GM18502 (cell line): Measurements from ENCODE around the gene ADCYAP1.

Experiments
- ATAC-seq: cut with Tn5 transposase; IDR thresholded peaks from one replicate; pipeline ENCODE4 v1.9.1; 2021; ENCODE audit warnings: mild to moderate bottlenecking; ENCODE audit not compliant: unreplicated experiment, poor library complexity

The ADCYAP1 gene

GRCh38 chr18:908758-909724 lies 4.4 kb downstream of the ADCYAP1 start:
- no peak for ATAC-seq

DNA sequence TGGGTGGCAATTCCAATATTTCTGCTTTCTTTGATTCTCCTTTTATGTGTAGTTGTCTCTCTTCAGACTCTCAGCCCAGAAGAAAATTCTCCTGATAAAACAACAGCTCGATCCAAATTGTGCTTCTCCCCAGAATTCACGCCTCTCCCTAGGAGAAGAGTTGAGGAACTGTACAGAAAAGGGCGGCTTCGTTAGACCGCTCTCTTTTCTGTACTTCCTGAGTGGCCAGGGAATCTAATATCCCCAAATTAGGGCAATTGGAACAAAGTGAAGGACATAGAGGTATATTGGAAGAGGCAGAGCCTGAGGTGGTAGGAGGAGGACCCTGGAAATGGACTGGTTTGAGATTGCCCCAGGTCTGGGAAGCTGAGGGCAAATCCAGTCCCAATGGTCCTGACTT lies 5.6 kb downstream of the ADCYAP1 start:
- no peak for ATAC-seq

DNA sequence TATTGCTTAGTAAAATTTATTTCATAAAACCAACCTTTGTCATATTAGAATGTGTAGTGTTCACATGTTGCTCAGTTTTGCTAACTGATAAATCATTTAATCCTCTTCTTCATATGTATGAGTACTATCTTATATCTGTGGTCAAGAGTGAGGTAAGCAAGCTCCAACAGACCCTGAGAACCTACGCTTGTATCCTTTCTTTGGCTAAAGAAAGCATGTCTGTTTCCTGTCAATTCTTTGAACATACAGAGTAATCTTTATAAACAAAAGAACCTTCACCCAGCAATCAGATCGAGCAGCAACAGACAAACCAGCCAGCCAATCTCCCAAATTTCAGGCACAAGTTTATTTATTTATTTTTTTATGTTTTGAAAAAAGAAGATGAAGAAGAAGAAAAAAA lies 6.4 kb downstream of the ADCYAP1 start:
- no peak for ATAC-seq

GRCh38 chr18:911486-911885 lies 6.8 kb downstream of the ADCYAP1 start:
- no peak for ATAC-seq

DNA sequence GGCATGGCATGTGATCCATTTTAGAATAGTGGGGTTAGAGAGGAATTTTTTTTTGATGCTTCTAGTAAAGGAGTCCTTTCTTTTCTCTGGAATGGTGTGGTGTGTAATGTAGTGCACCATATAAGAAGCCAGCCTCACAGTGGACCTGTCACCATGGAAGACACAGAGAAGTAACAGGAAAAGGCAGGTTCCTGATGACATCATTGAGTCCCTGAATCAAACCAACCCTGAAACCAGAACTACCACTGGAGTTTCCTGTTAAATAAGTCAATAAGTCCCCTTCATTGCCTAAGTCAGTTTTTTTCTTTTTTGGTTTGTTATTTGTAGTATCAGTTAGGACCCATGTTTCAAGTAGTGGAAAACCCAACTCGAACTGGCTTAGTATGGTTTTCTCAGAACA lies 11.9 kb downstream of the ADCYAP1 start:
- ATAC-seq, result no peak

DNA sequence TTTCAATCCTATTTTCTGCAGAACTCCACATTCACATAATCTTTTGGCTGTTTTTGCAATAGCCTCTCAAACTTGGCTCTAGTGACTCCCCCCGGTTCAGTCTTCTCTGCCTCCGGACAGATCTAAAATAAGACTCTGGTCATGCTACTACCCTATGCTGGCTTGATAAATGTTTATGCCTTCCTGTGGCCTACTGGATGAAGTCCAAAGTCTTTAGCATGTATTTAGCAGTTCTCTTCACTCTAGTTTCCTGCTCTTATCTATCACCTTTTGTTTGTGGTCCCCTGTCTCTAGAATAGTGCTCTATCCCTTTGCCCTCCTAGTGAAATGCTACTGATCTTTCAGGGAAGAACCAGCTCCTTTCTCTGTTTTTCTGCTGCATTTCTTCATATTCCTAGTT lies 14.4 kb downstream of the ADCYAP1 start:
- no peak for ATAC-seq

DNA sequence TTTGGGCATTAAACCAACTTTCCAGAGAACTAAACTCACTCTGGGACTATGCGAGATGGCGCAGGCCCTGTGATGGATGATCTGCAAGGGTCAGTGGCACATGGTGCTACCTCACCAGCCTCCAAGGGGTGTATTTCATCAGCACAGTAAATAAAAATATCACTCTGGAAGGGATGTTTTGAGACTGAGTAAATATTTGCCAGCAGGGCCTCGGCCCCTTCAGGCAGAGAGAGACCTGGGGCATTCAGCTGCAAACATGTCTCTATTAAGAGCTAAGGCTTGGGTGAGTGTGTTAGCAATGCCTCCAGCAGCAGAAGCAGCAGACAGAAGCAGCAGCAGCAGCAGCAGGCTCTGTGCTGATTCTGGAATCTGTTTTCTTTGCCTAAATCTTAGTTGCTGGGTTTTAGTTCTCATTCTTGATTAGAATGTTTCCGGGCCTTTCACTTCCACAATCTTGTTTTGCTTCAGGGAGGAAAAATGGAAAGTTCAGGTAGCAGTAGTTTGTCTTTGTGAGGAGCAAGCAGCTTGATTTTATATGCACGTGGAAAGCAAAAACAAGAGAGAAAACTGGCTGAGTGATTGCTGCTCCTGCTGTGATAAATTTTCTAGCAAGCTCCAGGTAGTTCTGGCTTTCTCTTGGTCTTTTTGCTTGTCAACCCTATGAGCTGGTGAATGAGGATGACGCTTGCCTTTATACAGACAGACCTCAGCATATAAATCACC lies 18.6 kb downstream of the ADCYAP1 start:
- no peak for ATAC-seq

DNA sequence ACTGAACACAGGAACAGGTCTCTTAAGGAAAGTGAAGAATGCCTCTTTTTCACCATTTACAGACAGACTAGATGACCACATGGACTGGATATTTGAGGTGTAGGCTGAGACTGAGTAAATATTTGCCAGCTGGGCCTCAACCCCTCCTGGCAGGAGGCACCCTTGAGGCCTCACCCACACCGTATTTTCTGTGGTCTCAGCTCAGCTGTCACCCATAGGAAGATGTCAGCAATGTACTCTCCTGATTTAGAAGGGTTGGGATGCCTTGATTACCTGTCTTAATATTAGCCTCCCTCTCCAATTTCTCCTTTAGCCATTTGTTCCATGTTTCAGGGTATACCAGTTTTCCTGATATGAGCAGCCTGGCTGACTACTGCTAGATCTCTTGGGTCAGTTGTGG lies 20.3 kb downstream of the ADCYAP1 start:
- ATAC-seq, result no peak

- no peak for ATAC-seq
These were observed 22.3 kb downstream of the ADCYAP1 start for GRCh38 chr18:926946-927345.

- ATAC-seq, result no peak
These were observed 28.4 kb downstream of the ADCYAP1 start for GRCh38 chr18:933082-933481.

- no peak for ATAC-seq
These were observed 30.0 kb downstream of the ADCYAP1 start for GRCh38 chr18:934518-935133.

DNA sequence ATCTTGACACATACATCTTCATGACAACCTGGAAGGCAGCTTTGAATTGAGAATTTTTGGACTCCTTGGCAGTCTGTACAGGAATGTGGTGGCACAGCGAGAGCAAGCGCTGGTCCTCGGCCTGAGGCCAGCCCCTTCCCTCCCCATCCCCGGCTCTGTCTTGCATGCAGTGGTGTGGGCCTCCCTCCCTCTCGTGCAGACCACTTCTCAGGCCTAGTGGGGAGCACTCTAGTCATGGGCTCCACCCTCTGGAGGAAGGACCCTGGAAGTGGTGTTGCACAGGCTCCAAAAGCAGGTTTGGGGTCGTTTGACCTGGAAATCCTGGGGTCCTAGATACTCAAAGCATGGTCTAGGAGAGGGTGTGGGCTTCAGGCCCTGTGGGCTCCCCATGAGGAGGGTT lies 32.3 kb downstream of the ADCYAP1 start:
- ATAC-seq, result no peak

DNA sequence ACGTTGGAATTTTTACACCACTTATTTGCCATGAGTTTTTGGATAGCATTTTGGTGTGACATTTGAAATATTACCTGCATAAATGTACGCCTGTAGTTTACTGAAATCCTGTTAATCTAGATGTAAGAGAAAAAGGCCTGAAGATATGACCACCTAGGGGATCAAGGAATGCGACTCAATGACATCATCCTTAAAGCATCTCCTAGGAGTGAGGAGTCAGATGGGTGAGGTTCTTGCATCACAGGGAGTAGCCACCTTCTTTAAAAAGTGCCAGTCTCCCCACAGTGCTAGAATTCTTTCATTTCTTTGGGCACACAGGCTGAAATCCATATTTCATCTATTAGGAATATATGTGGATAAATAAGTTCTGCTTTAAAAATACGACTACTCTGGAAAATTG lies 34.5 kb downstream of the ADCYAP1 start:
- ATAC-seq, result no peak

DNA sequence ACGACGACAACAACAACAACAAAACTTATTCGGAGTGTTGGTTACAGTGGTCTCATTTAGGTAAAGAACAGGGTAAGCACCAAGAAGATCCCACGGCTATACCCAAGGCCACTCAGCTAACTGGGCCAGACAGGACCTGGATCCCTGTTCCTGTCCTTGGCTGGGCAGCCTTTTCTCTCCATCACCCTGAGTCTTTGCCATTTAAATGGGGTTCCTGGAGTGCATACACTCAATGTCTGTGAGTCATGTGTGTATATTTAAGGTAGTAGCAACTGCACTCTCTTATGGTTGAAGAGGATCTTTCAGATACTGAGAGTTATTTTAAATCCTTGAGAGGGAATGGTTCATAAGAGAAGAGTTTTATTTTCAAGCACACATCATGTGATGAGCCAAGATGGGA lies 35.3 kb downstream of the ADCYAP1 start:
- ATAC-seq, result no peak

DNA sequence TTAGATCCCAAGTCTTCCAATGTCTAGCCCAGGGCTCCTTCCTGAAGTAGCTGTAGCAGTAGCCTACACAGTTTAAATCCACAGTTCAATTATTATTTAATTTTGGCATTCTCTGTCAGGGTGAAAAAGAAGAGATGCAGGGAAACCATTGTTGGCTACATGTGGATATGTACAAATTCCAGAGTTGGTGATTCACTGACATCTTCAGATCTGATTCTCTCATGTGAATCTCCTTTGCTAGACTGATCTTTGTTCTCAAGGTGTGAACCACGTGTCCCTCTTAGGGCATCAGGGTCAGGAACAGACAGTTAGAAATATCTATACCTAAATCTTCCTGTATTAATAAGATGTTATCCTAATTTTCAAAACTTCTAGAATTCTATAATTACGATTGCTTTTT lies 36.7 kb downstream of the ADCYAP1 start:
- no peak for ATAC-seq

DNA sequence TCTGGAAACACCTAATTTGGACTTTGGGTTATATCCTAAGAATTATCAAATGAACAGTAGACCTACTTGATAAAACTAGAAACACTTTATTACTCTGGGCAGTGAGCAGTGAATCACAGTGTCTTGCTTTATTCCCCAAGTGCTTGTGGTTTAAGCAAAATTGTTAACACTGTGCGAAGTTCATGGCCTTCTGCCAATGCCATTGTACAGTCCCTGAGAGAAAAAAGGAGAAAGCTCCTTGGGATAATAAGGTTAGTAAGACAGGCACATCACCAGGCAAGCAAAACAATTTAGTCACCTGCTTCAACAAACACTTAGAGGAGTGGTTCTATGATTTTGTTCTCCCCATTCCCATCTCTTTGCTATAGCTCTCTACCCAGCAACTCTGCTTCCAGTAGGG lies 39.8 kb downstream of the ADCYAP1 start:
- ATAC-seq, result no peak

GRCh38 chr18:949724-950631 lies 45.3 kb downstream of the ADCYAP1 start:
- ATAC-seq, result no peak

- no peak for ATAC-seq
These were observed 46.3 kb downstream of the ADCYAP1 start for GRCh38 chr18:950882-951495.

DNA sequence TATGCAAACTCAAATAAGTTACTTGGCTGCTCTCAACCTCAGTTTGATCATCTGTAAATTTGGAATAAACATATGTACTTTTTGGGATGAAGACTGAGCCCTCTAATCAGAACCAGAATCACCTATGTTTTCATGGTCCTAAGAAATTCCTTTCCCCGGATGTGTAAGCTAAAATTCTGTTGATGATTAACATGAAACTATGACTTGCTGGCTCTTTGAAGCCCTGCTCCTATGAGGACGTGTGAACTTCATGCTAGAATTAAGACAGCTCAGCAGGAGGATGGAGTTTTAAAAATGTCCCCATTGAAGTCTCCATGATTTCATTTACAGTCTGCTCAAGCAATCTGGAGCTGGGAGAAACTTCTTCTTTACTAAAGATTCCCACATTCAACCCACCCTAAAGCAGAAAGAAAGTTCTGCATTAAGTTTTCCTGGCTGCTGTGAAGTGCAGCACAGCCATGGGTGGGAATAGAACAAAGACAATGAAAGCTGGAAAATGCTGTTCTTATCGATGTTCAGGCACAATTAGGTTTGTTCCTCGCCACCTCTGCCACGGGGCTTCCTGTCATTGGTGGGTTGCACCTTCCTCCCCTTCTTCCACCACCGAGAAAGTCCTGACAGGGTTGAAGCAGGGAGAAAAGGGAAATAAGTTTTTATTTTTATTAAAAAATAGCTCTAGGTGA lies 50.9 kb downstream of the ADCYAP1 start:
- ATAC-seq, result no peak
